GM10847 (cell line): ENCODE results near the gene ANXA6.
A peak's percentile ranks its signal among the peaks of the same experiment; 100 is the strongest.

ENCODE experiments used
- POLR2A ChIP-seq: IDR thresholded peaks from 2 replicates; pipeline ENCODE4 v1.6.1; 2011; ENCODE audit not compliant: insufficient read length; ENCODE audit errors: extremely low read depth

The ANXA6 gene

DNA sequence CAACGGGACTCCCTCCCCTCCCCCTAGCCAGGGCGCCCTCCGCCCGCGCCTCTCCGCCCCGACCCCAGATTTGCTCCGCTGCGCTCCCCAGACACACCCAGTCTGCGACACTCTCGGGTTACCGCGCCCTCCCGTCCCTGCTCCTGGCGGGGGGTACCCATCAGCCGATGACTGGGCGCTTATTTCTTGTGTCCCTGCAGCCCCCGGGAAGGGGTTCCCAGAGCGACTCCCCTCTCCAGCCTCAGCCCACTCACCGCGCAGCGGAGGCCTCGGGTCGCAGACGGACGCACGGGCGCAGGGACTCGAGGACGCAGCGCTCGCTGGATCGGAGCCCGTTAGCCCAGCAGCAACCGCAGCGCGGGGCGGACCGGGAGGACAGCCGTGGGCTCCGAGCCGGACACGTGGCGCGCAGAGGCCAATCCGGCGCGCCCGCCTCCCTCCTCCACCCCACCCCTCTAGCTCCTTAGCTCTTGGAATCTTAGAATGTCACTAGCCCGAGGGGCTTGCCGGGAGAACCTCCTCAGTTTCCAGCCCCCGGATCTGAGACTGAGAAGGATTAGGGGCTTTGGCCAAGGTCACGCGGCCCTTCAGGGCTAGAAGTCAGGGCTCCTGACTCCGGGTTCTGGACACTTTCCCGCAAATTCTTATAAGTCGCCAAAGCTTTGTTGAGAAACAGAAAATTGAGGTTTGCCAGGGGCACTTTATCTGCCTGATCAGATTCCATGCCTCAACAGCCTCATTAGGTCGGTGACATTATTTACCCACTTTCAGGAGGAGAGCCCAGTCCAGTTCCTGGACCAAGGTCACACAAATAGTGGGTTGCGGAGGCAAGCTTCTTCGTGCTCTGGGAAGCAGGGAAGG lies at the start of gene ANXA6:
TSS of gene ANXA6 (minus strand) at position 354 of the 861 bp plus-strand sequence. CDS start 9,878 bp downstream, outside the sequence.
- TF ChIP-seq POLR2A = peak; percentile 69

DNA sequence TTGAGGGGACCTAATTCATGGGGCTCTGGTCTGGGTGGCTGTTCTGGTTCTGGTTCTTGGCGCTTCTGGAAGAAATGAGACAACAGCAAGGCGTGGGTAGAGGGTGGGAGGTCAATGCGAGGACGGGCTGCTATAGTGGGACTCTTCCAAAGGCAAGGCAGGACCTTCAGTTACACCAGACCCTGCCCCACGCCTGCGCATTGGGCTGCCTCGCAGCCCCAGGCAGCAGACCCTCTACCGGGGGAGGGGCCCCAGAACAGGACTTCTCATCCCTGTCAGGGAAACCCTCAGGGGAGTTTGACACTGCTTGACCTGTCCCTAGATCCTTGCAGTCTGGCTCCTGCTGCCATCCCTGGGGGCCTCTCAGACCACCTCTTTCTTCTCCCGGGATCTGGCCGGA lies 47.8 kb upstream of the ANXA6 start:
- TF ChIP-seq POLR2A = no peak

GRCh38 chr5:151204051-151204450 lies 46.5 kb upstream of the ANXA6 start:
- TF ChIP-seq POLR2A = no peak

GRCh38 chr5:151202381-151203139 lies 45.0 kb upstream of the ANXA6 start:
- TF ChIP-seq POLR2A = no peak

- TF ChIP-seq POLR2A = no peak
Observed at GRCh38 chr5:151200913-151201595, 43.5 kb upstream of the ANXA6 start.

DNA sequence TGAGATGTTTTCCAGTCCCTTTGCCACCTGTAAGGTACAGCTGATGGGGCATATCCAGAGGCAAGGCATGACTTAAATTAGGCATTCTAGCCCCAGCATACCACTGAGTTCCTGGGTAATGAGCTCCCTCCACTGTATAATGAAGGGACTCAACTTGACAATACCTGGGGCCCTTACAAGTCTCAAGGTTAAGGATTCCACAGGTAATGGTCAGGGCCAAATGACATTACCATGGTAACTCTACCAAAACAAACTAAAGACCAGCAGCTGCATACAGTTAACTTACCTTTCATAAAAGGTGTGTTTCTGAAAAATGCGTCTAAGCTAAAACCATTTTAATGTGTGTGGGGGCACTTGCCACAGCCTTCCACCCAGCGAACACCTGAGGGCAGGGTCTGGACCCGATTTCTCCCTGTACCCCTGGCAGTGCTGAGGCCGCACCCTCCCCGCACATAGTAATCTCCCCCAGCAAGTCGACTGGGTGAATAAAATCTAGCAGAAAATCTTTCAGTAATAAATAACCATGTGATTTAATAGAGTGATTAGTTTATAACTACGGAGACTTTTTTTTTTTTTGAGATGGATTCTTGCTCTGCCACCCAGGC lies 42.1 kb upstream of the ANXA6 start:
- TF ChIP-seq POLR2A = no peak

DNA sequence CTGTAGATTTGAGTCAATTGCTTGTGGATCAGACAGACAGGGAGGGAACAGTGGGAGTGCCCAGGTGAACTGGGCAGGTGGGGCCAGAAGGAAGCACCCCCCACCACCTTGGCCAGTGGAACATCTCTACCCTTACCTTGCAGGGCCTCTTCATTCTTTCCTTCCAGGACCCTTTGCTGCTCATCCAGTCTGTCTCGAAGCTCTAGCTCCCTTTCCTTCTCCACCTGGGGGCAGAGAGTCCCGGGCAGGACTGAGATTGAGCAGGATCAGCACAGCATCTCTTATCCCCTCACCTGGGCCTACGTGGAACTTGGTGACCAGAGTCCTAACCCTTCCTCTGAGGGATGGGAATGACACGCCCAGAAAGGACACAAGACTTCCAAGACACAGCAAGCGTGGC lies 41.3 kb upstream of the ANXA6 start:
- TF ChIP-seq POLR2A = no peak

DNA sequence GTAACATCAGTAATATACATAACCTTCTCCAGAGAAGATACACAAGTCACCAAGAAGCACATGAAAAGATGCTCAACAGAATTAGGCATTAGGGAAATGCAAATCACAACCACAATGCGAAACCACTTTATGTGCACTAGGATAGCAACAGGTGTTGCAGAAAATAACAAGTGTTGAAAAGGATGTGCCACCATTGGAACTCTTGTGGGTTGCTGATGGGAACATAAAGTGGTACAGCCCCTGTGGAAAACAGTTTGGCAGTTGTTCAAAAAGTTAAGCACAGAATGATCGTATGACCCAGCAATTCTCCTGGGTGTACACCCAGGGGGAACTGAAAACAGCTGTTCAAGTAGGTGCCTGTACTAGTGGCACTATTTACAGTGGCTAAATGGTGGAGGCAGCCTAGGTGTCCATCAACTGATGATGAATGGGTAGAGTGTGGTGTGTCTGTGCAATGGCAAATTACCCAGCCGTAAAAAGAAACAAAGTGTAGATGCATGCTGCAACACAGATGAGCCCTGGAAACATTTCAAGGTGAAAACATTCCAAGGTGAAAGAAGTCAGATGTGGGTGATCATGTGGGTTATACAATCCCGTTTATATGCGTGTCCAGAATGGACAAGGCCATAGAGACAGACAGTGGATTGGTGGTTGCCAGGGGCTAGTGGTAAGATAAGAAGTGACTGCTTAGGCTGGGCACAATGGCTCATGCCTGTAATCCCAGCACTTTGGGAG lies 39.1 kb upstream of the ANXA6 start:
- no peak for TF ChIP-seq POLR2A

- no peak for TF ChIP-seq POLR2A
Observed at GRCh38 chr5:151195622-151196021, 38.0 kb upstream of the ANXA6 start.

DNA sequence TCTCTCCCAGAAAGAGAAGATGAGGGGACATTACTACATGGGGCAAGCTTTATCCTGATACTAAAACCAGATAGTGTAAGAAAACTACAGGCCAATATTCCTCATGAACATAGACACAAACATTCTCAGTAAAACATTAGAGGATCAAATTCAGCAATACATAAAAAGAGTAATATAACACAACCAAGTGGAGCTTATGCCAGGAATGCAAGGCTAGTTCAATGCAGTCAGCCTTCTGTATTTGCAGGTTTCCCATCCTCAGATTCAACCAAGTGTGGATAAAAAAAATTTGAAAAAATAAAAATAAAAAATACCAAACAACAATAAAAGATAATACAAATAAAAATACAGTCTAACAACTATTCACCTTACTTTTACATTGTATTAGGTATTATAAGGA lies 35.0 kb upstream of the ANXA6 start:
- no peak for TF ChIP-seq POLR2A

GRCh38 chr5:151191661-151192060 lies 34.1 kb upstream of the ANXA6 start:
- TF ChIP-seq POLR2A = no peak

DNA sequence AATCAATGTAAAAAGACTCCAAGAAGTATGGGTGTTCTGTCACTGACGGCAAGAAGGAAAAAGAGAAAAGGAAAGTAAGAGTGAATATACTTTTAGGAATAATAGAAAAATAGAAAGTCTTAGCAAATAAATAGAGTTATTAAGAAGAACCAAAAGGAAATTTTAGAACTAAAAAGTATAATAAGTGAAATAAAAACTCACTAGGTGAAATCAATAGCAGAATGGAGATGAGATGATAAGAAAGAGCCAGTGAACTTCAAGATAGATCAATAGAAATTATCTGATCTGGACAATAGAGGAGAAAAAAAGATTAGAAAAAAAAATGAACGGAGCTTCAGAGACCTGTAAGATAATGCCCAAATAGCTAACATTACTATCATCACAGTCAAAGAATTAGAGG lies 31.6 kb upstream of the ANXA6 start:
- TF ChIP-seq POLR2A = no peak

GRCh38 chr5:151186538-151186937 lies 29.0 kb upstream of the ANXA6 start:
- no peak for TF ChIP-seq POLR2A

- TF ChIP-seq POLR2A = no peak
Observed at GRCh38 chr5:151186052-151186451, 28.5 kb upstream of the ANXA6 start.
